ENCODE measurements around the gene CDIP1. TPM values are rescaled to one million over a fixed set of nuclear protein-coding genes. Genes with fewer than 3 reads are reported as not detected.
A peak's percentile ranks its signal among the peaks of the same experiment; 100 is the strongest.

Gene CDIP1
- total RNA-seq, 2 donors from 2014 or later = 45.4 to 53.1 TPM

DNA sequence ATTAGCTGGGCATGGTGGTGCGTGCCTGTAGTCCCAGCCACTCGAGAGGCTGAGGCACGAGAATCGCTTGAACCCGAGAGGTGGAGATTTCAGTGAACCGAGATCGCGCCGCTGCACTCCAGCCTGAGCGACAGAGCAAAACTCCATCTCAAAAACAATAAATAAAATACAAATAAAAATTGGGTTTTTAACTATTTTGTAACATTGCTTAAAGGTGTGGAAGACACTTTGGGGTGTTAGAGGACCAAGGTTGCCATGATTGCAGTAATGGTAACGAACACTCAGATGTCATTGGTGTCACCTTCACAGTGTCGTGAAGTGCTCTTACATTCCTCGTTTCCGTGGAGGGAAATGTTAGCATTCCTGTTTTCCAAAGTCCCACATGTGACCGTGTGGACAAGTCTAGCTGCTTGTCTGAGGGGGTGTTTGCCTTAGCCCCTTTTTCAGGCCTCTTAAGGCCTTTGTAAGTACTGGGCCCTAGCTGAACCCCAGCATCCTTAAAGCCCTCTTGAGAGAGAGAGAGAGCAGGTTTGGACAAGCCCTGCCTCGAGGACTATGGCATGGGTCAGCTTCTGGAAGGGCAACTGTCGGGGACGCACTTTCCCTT, 26.2 kb upstream of the CDIP1 start:
- ATAC-seq (replicated peaks in 1 of 2) = no peak
- no peak overlapping the region for H3K4me3 Mint-ChIP-seq
- no peaks in the 10 kb centered on the region for H3K27me3 Mint-ChIP-seq (ENCODE audit: low read depth)
- no peak overlapping the region for H3K27ac Mint-ChIP-seq
- no peak for DNase-seq
- H3K36me3 Mint-ChIP-seq (ENCODE audit: insufficient read depth in 2 of 2) = no peaks in the 10 kb centered on the region
- peaks cover 9% of the 10 kb centered on the region for H3K4me1 Mint-ChIP-seq (ENCODE audit: low read depth)
- H3K9me3 Mint-ChIP-seq = no peaks in the 10 kb centered on the region

DNA sequence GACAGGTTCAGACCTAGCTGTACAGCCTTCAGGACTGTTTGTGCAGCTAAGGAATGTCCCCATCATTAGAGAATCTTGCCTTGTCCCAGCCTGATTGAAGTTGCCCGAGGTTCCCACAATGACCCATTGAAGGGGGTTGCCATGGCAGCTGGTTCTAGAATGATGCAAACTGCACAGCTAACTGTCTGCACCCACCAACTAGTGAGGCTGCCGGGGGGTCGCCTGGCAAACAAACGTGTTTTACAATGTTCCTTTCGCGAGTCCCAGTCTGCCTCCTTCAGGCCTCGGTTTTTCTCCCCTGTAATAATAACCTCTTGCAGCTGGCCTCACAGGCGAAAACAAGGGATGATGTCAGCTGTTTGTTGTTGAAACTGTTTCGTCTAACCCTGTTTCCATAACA, 23.0 kb upstream of the CDIP1 start:
- no peak overlapping the region for H3K27ac Mint-ChIP-seq
- DNase-seq (no peak), ATAC-seq (replicated peaks in 1 of 2) (no peak)
- no peaks in the 10 kb centered on the region for H3K27me3 Mint-ChIP-seq (ENCODE audit: low read depth)
- H3K36me3 Mint-ChIP-seq (ENCODE audit: insufficient read depth in 2 of 2) = no peaks in the 10 kb centered on the region
- H3K4me1 Mint-ChIP-seq (ENCODE audit: low read depth) = peaks cover 6% of the 10 kb centered on the region
- no peaks in the 10 kb centered on the region for H3K9me3 Mint-ChIP-seq
- no peak overlapping the region for H3K4me3 Mint-ChIP-seq

DNA sequence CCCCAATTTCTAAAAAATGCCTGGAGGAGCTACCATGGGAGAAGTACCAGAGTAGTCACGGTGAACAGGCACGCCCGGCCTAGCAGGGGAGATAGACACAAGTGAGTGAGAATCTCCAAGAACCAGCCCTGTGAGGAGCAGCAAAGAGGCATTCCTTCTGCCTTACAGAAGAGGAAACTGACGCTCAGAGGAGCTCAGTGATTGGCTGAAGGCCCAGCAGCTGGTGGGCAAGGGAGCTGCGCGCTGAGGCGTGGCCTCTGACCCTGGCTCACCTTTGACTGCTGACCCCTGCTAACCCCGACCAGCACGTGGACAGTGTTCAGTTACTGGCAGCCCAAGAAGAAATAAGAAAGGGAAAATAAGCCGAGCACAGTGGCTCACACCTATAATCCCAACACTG, 19.4 kb upstream of the CDIP1 start:
- Mint-ChIP-seq H3K27me3 (ENCODE audit: low read depth) (no peaks in the 10 kb centered on the region), H3K36me3 (ENCODE audit: insufficient read depth in 2 of 2) (no peaks in the 10 kb centered on the region), H3K4me1 (ENCODE audit: low read depth) (no peaks in the 10 kb centered on the region), H3K9me3 (no peaks in the 10 kb centered on the region), H3K27ac (no peak overlapping the region), H3K4me3 (no peak overlapping the region)
- ATAC-seq (replicated peaks in 1 of 2) (no peak), DNase-seq (no peak)

DNA sequence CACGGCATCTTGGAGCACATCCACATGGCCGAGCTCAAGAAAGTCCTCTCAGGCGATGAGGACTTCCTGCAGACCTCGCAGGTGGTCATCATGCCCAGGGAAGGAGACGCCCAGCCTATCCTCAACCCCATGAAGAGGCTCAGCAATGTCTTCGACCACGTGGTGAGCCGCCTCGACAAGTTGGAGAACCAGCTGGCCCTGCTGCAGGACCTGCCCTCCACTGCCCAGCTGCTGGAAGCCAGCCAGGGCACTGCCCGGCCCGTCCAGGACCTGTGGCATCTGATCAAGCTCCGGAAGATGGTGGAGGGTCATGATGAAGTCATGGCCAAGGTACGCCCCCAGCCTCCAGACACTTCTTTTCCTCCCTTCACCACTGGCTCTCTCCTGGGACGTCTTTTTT, 18.0 kb upstream of the CDIP1 start:
- Mint-ChIP-seq H3K27ac (no peak overlapping the region), H3K4me1 (ENCODE audit: low read depth) (no peaks in the 10 kb centered on the region), H3K4me3 (no peak overlapping the region), H3K27me3 (ENCODE audit: low read depth) (no peaks in the 10 kb centered on the region), H3K9me3 (no peaks in the 10 kb centered on the region), H3K36me3 (ENCODE audit: insufficient read depth in 2 of 2) (no peaks in the 10 kb centered on the region)
- ATAC-seq (replicated peaks in 1 of 2) (no peak), DNase-seq (no peak)

DNA sequence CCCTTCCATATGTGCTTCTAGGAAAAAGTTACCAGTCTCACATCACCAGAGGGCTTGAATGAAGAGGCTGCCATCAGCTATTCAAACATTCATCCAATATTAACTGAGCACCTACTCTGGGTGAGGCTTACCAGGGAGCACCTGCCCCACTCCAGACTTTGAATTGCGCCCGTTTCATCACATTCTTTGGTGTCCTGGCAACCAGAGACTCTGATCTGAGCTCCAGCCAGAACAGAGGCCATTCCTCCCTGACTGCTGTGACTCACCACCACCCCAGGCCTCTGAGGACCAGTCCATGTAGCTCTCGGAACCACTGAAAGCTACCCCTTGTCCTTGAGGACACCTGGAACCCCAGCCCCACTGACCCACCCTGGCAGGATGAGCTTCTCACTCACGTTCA, 17.5 kb upstream of the CDIP1 start, which contains the start of gene C16orf96:
Gene C16orf96 (plus strand): TSS at position 229 of the 400 bp plus-strand sequence. CDS start 150 bp downstream, at position 379.
- H3K9me3 Mint-ChIP-seq = no peaks in the 10 kb centered on the region
- no peaks in the 10 kb centered on the region for H3K36me3 Mint-ChIP-seq (ENCODE audit: insufficient read depth in 2 of 2)
- H3K4me3 Mint-ChIP-seq = no peak within 1 kb of the TSS
- no peaks in the 10 kb centered on the region for H3K4me1 Mint-ChIP-seq (ENCODE audit: low read depth)
- H3K27ac Mint-ChIP-seq = no peak within 1 kb of the TSS
- ATAC-seq (replicated peaks in 1 of 2) (no peak), DNase-seq (no peak)
- no peaks in the 10 kb centered on the region for H3K27me3 Mint-ChIP-seq (ENCODE audit: low read depth)

DNA sequence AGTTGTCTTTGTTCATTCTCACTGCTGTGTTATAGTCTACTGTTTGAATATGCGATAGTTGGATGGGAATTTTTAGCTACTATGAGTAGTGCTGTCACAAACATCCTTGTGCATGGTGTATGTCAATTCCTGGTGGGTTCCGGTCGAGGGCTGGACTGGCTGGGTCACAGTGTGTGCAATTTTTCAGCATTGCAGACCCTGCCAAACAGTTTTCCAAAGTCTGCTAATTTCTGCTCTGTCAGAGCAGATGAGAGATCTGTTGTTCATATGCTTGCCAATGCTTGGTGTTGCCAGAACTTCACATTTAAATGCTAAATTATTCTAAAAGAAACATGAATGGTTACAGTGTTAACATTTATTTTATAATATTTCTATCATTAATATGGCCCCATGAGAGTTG, 14.0 kb upstream of the CDIP1 start:
- Mint-ChIP-seq H3K9me3 (no peaks in the 10 kb centered on the region), H3K4me1 (ENCODE audit: low read depth) (peaks cover 9% of the 10 kb centered on the region), H3K36me3 (ENCODE audit: insufficient read depth in 2 of 2) (no peaks in the 10 kb centered on the region), H3K27me3 (ENCODE audit: low read depth) (no peaks in the 10 kb centered on the region), H3K27ac (no peak overlapping the region), H3K4me3 (no peak overlapping the region)
- no peak for ATAC-seq (replicated peaks in 1 of 2)
- DNase-seq = no peak

DNA sequence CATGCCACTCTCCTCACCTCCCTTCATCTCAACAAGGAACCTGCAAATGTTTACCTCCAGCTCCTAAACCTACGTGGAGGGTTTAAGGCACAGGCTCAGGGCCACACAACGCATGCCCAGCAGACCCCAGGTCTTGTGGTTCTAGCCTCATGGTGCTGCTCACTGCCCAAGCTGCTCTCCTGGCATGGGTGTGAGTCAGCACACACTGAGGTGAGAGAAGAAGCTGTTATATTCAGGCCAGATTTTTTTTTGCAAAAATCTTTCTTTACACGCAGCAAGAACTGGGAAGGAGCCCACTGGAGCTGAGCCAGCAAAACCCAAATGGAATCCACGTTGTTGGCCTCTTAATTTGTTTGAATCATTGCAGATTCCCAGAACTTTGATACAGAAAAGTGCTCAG, 12.0 kb upstream of the CDIP1 start:
- Mint-ChIP-seq H3K4me3 (no peak overlapping the region), H3K27ac (no peak overlapping the region), H3K9me3 (no peaks in the 10 kb centered on the region), H3K36me3 (ENCODE audit: insufficient read depth in 2 of 2) (no peaks in the 10 kb centered on the region), H3K4me1 (ENCODE audit: low read depth) (peaks cover 9% of the 10 kb centered on the region), H3K27me3 (ENCODE audit: low read depth) (no peaks in the 10 kb centered on the region)
- no peak for DNase-seq
- no peak for ATAC-seq (replicated peaks in 1 of 2)

DNA sequence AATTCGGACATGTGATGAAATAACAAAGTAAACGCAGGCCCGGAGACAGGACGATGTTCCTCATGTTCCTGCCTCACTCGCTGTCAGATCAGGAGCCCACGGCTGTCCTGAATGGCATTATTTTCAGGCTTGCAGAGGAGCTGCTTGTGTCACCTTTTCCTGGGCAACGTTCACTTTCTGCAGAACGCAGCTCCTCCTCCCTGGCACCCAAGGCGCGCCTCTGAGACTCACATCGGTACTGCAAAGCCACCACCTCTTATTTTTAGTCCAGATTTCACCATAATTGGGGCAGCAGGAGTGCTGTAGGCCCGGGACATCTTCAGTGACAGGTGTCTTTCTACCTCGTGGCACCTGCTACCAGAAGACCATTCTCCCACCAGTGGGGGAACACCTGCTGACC, 9.6 kb upstream of the CDIP1 start:
- Mint-ChIP-seq H3K4me1 (ENCODE audit: low read depth) (peaks cover 9% of the 10 kb centered on the region), H3K27me3 (ENCODE audit: low read depth) (no peaks in the 10 kb centered on the region), H3K27ac (no peak overlapping the region), H3K4me3 (no peak overlapping the region), H3K9me3 (no peaks in the 10 kb centered on the region), H3K36me3 (ENCODE audit: insufficient read depth in 2 of 2) (no peaks in the 10 kb centered on the region)
- ATAC-seq (replicated peaks in 1 of 2) (no peak), DNase-seq (no peak)

DNA sequence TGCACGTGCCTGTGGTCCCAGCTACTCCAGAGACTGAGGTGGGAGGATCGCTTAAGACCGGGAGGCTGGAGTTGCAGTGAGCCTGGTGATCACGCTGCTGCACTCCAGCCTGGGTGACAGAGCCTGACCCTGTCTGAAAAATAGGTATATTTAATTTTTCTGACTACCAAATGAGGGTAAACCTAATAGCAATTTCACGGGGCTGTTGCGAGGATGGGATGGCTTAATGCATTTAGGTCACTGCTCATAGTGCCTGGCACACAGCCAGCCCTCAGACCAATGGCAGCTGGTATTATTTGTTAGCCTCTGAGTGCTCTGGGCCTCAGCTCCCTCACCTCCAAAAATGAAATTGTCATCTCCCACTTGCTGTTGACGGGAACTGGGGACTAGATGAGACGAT, 5.9 kb upstream of the CDIP1 start:
- Mint-ChIP-seq H3K27me3 (ENCODE audit: low read depth) (no peaks in the 10 kb centered on the region), H3K4me3 (no peak overlapping the region), H3K4me1 (ENCODE audit: low read depth) (peaks cover 14% of the 10 kb centered on the region), H3K27ac (no peak overlapping the region), H3K9me3 (peaks cover 4 to 5% of the 10 kb centered on the region in 2 donors), H3K36me3 (ENCODE audit: insufficient read depth in 2 of 2) (peaks cover 5% of the 10 kb centered on the region in 2 donors)
- DNase-seq = no peak
- no peak for ATAC-seq (replicated peaks in 1 of 2)

DNA sequence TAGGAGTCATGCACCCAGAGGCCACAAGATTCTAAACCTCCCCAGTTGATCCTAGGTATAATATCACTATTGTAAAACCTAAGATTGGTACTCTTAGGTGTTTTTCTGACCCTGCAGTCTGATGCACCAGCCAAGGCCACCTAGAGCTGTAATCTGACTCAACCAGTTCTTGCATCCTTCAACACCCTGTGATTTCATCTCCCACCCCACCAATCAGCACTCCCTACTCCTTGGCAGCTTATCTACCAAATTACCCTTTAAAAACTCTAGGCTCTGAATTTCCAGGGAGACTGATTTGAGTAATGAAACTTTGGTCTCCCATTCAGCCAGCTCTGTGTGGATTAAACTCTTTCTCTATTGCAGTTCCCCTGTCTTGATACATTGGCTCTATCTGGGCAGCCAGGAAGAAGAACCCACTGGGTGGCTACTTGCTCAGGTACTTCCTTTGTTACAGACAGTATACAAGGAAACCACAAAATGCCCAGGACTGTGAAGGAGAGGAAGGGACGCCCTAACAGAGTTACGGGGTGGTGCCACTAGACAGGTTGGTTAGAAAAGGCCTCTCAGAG, 1.2 kb upstream of the CDIP1 start:
- DNase-seq = no peak
- no peak for ATAC-seq (replicated peaks in 1 of 2)
- peaks cover 5% of the 10 kb centered on the region in 2 donors for H3K36me3 Mint-ChIP-seq (ENCODE audit: insufficient read depth in 2 of 2)
- H3K27ac Mint-ChIP-seq = no peak overlapping the region
- peaks cover 4 to 5% of the 10 kb centered on the region in 2 donors for H3K9me3 Mint-ChIP-seq
- peaks cover 34% of the 10 kb centered on the region for H3K4me1 Mint-ChIP-seq (ENCODE audit: low read depth)
- H3K27me3 Mint-ChIP-seq (ENCODE audit: low read depth) = no peaks in the 10 kb centered on the region
- H3K4me3 Mint-ChIP-seq = peak overlapping the region in 1 of 2 donors; percentile 18

DNA sequence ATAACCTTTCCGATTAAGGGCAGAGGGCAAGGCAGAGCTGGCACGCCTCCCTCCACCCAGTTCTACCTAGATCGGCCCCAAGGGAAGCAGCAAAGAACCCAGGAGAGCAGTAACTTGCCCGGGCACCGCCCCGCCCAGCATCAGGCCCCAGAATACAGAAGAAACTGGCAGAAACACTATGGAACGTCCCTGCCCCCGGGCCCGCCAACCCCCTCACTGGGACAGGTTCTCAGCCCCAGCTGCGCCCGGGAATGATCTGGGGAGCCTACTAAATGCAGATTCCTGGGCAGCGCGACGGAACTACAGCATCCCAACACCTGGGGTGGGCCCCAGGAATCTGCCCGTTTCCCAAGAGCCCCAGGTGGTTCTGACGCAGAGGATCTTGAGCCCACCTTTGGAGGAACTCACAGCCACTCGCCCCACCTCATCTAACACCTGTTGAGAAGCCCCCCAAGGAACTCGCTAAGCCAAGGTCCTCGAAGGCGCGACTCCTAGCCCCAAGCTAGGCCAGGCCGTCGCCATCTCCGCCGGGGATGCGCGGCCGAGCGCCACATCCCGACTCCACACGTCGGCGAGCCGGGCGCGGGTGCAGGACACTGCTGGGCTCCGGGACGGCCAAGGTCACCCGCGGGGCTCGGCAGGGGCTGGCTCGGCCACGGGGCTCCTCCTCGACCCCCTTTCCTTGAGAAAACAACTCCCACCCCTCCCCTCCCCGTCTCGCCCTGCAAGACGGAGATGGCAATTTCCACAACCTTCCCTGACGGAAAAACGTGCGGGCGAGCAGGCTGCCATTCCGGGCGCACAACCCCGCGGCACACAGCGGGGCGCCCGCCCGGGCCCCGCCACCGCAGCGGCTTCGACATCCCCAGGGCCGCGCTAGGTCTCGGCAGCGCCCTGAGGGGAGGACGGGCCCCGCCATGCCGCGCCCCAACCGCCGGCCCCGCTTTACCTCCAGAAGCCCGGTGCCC, 913 bp downstream of the CDIP1 start:
- DNase-seq (no peak), ATAC-seq (replicated peaks in 1 of 2) (peak; percentile 49 to 57)
- H3K4me1 Mint-ChIP-seq (ENCODE audit: low read depth) = peaks cover 51% of the 10 kb centered on the region
- peak overlapping the region; percentile 43 for H3K27ac Mint-ChIP-seq
- no peaks in the 10 kb centered on the region for H3K27me3 Mint-ChIP-seq (ENCODE audit: low read depth)
- peaks cover 4 to 5% of the 10 kb centered on the region in 2 donors for H3K9me3 Mint-ChIP-seq
- H3K36me3 Mint-ChIP-seq (ENCODE audit: insufficient read depth in 2 of 2) = peaks cover 5 to 9% of the 10 kb centered on the region in 2 donors
- peak overlapping the region; percentile 78 to 84 for H3K4me3 Mint-ChIP-seq

DNA sequence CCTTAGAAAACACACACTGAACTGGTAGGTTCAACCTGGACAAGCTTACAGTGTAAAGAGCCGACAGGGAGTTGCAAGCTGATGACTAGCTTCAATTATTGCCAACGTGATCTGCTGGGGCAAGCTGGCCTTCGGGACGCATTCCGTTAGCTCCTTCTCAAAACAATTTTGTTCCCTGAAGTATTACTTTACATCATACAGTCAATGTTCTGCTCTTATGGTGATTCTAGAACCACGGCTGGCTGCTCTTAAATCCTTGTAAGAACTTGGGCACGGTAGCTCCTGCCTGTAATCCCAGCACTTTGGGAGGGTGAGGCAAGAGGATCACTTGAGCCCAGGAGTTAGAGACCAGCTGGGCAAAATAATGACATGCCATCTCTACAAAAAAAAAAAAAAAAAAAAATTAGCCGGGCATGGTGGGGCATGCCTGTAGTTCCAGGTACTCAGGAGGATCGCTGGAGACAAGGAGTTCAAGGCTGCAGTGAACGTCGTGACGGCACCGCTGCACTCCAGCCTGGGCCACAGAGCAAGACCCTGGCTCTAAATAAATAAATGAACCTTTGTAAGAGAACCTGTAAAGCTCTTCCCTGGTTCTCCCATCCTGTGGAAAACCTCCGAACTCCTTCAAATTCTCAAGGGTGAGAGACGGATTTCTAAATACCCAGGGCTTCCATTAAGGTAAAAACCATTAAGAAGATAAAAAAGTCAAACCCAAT, 2.0 kb downstream of the CDIP1 start:
- Mint-ChIP-seq H3K4me3 (peak overlapping the region; percentile 78 to 84), H3K27me3 (ENCODE audit: low read depth) (no peaks in the 10 kb centered on the region), H3K27ac (peak overlapping the region; percentile 43), H3K9me3 (peaks cover 4 to 5% of the 10 kb centered on the region in 2 donors), H3K36me3 (ENCODE audit: insufficient read depth in 2 of 2) (peaks cover 9% of the 10 kb centered on the region in 2 donors), H3K4me1 (ENCODE audit: low read depth) (peaks cover 53% of the 10 kb centered on the region)
- ATAC-seq (replicated peaks in 1 of 2) (no peak), DNase-seq (no peak)

All from activated T-cell treated with anti-CD3 and anti-CD28 coated beads, Interleukin-2, amount 50 U/mL, for 72 hours (primary cell).